Measurements from ENCODE around the gene EFNA1. TPM values are rescaled to one million over a fixed set of nuclear protein-coding genes. Genes with fewer than 3 reads are reported as not detected.

Gene EFNA1
- total and polyA plus RNA-seq, 2 donors (not counting 3 experiments of a cell fraction or from before 2014, with no cell fraction given) = 107 to 289 TPM

- Histone ChIP-seq H3K79me2 (ENCODE audit: control insufficient read depth, insufficient read depth, low read length) (peaks cover 32% of the 10 kb centered on the region), H3K9me1 (replicated peaks; ENCODE audit: control insufficient read depth, extremely low read depth, insufficient read depth, low read length) (no peaks in the 10 kb centered on the region), H4K20me1 (replicated peaks; ENCODE audit: control insufficient read depth, extremely low read depth, insufficient read depth, low read length) (no peaks in the 10 kb centered on the region), H3K36me3 (ENCODE audit: control insufficient read depth in 2 of 2, extremely low read depth in 1 of 2, insufficient read depth in 2 of 2, low read length in 2 of 2) (peaks cover 22 to 33% of the 10 kb centered on the region in 2 experiments), H3K27ac (ENCODE audit: insufficient read depth, low read depth, low read length) (no peak overlapping the region), H3K4me1 (ENCODE audit: control insufficient read depth, extremely low read depth, insufficient read depth, low read length) (peaks cover 50% of the 10 kb centered on the region), H3K9ac (replicated peaks; ENCODE audit: extremely low read depth, insufficient read depth, low read length) (no peak overlapping the region), H3K4me3 (replicated peaks in 1 of 3; ENCODE audit: insufficient read depth in 1 of 3, low read depth in 1 of 3, low read length in 3 of 3) (no peak overlapping the region), H3K9me3 (replicated peaks; ENCODE audit: control insufficient read depth, insufficient read depth, low read length) (no peaks in the 10 kb centered on the region), H3K27me3 (ENCODE audit: control insufficient read depth in 2 of 2, insufficient read depth in 2 of 2, low read length in 2 of 2) (no peaks in the 10 kb centered on the region), H2AFZ (ENCODE audit: low read depth, low read length) (no peak overlapping the region), H3K4me2 (ENCODE audit: insufficient read depth, low read length) (no peak overlapping the region)
- BruUV-seq (replicated peaks) = no TSS peak
- DNase-seq (ENCODE audit: low read depth, low spot score) (no peak), FAIRE-seq (peak; percentile 48)
- ChIA-PET POLR2A (interaction anchor here (0.6 kb wide), 1 partner anchor 137 kb away, joined by 10 read pairs; no protein-coding TSS in a partner anchor), CTCF (interaction anchor here (2.8 to 15.5 kb wide), 3 partner anchors 35 to 47 kb away, joined by 13 to 204 read pairs (median 97); no protein-coding TSS in a partner anchor)
- dilution Hi-C loops (cut with MboI; ENCODE audit: extremely low pct_ligation_motif_present, low sequenced_read_pairs) = no loop called here
- intact Hi-C loops (cut with micrococcal nuclease) = no loop called here
- TF ChIP-seq CTCF (IDR thresholded peaks at IDR 0.05; ENCODE audit: extremely low read depth in 1 of 2, insufficient read depth in 1 of 2, low read depth in 1 of 2, low read length in 2 of 2) (no peak), FOS (IDR thresholded peaks at IDR 0.05; ENCODE audit: borderline replicate concordance, insufficient read depth, low read length) (no peak), GATA2 (IDR thresholded peaks at IDR 0.05; ENCODE audit: insufficient read depth, insufficient read length, low read depth, low read length) (no peak), JUN (IDR thresholded peaks at IDR 0.05; ENCODE audit: borderline replicate concordance, insufficient read depth, insufficient read length, low read depth) (no peak), MYC (IDR thresholded peaks at IDR 0.05; ENCODE audit: low read depth, low read length) (no peak), EZH2 (IDR thresholded peaks at IDR 0.05; ENCODE audit: borderline replicate concordance, low read depth, low read length, severe bottlenecking) (no peak), POLR2A (IDR thresholded peaks at IDR 0.05; ENCODE audit: low read depth, low read length) (no peak), POLR2AphosphoS5 (IDR thresholded peaks at IDR 0.05; ENCODE audit: insufficient read depth, low read depth, low read length) (no peak)
- TF ChIP-seq, protein P1, sequence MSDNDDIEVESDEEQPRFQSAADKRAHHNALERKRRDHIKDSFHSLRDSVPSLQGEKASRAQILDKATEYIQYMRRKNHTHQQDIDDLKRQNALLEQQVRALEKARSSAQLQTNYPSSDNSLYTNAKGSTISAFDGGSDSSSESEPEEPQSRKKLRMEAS (IDR thresholded peaks at IDR 0.05; ENCODE audit: insufficient read depth, insufficient read length) = no peak
These were observed 4.2 kb downstream of the EFNA1 start for GRCh38 chr1:155131856-155132255.
